ENCODE measurements around the gene TATDN2.

Gene TATDN2

GRCh38 chr3:10320320-10320677, 72.0 kb downstream of the TATDN2 start:
- DNase-seq, result no peak

GRCh38 chr3:10321630-10322351, 73.5 kb downstream of the TATDN2 start:
- DNase-seq, result no peak

GRCh38 chr3:10322352-10322710, 74.1 kb downstream of the TATDN2 start:
- DNase-seq, result peak in 1 of 2 experiments; percentile 33

- no peak for DNase-seq
Observed at GRCh38 chr3:10327592-10327991, 79.3 kb downstream of the TATDN2 start.

- DNase-seq, result no peak
Observed at GRCh38 chr3:10328460-10329071, 80.3 kb downstream of the TATDN2 start.

- DNase-seq, result no peak
Observed at GRCh38 chr3:10329495-10330015, 81.3 kb downstream of the TATDN2 start.

GRCh38 chr3:10330319-10330718, 82.1 kb downstream of the TATDN2 start:
- no peak for DNase-seq
